ENCODE results near the gene PCCA. TPM values are rescaled to one million over a fixed set of nuclear protein-coding genes. Genes with fewer than 3 reads are reported as not detected.

The PCCA gene
- total and polyA plus RNA-seq, 8 donors: 26.8 to 48.9 (median 37.6) TPM

- intact Hi-C loops (cut with DNase I): no loop called here
- TF ChIP-seq CTCF (IDR thresholded peaks at IDR 0.05): no peak
- ATAC-seq: no peak
Measured at GRCh38 chr13:100323937-100324336, 235.0 kb downstream of the PCCA start.

GRCh38 chr13:100330662-100331061 is 241.8 kb downstream of the PCCA start:
- peaks cover 0 to 2% of the 10 kb centered on the region in 2 donors for H3K9me3 ChIP-seq
- intact Hi-C loops (cut with DNase I): no loop called here
- no peaks in the 10 kb centered on the region for H3K27me3 ChIP-seq
- no peaks in the 10 kb centered on the region for H3K4me1 ChIP-seq
- no peak for TF ChIP-seq CTCF (IDR thresholded peaks at IDR 0.05)
- H3K36me3 ChIP-seq: peaks cover 0 to 18% of the 10 kb centered on the region in 2 donors
- H3K4me3 ChIP-seq: no peak overlapping the region
- ATAC-seq: no peak
- no peak for DNase-seq
- H3K27ac ChIP-seq: no peak overlapping the region

More at GRCh38 chr13:100323937-100324336, 235.0 kb downstream of the PCCA start:
- Histone ChIP-seq H3K9me3 (no peaks in the 10 kb centered on the region), H3K4me1 (no peaks in the 10 kb centered on the region), H3K27ac (no peak overlapping the region), H3K36me3 (peaks cover 0 to 14% of the 10 kb centered on the region in 2 donors), H3K4me3 (no peak overlapping the region), H3K27me3 (no peaks in the 10 kb centered on the region)
- no peak for DNase-seq

GRCh38 chr13:100333141-100333540 is 244.2 kb downstream of the PCCA start:
- TF ChIP-seq CTCF (IDR thresholded peaks at IDR 0.05): no peak
- H3K36me3 ChIP-seq: peaks cover 0 to 10% of the 10 kb centered on the region in 2 donors
- H3K4me3 ChIP-seq: no peak overlapping the region
- no peaks in the 10 kb centered on the region for H3K27me3 ChIP-seq
- H3K9me3 ChIP-seq: peaks cover 0 to 2% of the 10 kb centered on the region in 2 donors
- intact Hi-C loops (cut with DNase I): no loop called here
- no peak overlapping the region for H3K27ac ChIP-seq
- ATAC-seq (no peak), DNase-seq (no peak)
- H3K4me1 ChIP-seq: no peaks in the 10 kb centered on the region

- H3K4me1 ChIP-seq: no peaks in the 10 kb centered on the region
- intact Hi-C loops (cut with DNase I): no loop called here
- H3K27ac ChIP-seq: no peak overlapping the region
- DNase-seq (no peak), ATAC-seq (no peak)
- no peaks in the 10 kb centered on the region for H3K27me3 ChIP-seq
- H3K9me3 ChIP-seq: peaks cover 0 to 2% of the 10 kb centered on the region in 2 donors
- no peak overlapping the region for H3K4me3 ChIP-seq
- H3K36me3 ChIP-seq: peaks cover 0 to 9% of the 10 kb centered on the region in 2 donors
- no peak for TF ChIP-seq CTCF (IDR thresholded peaks at IDR 0.05)
Measured at GRCh38 chr13:100334214-100334613, 245.3 kb downstream of the PCCA start.

- DNase-seq (no peak), ATAC-seq (no peak)
- intact Hi-C loops (cut with DNase I): no loop called here
- no peak overlapping the region for H3K27ac ChIP-seq
- H3K4me3 ChIP-seq: no peak overlapping the region
- H3K9me3 ChIP-seq: peaks cover 0 to 2% of the 10 kb centered on the region in 2 donors
- no peaks in the 10 kb centered on the region for H3K27me3 ChIP-seq
- H3K36me3 ChIP-seq: no peaks in the 10 kb centered on the region
- no peaks in the 10 kb centered on the region for H3K4me1 ChIP-seq
- TF ChIP-seq CTCF (IDR thresholded peaks at IDR 0.05): no peak
Measured at GRCh38 chr13:100336795-100337516, 248.1 kb downstream of the PCCA start.
